Cardiac septum (tissue), 1 donor: ENCODE results near the gene MAPKAPK2. TPM values are rescaled to one million over a fixed set of nuclear protein-coding genes. Genes with fewer than 3 reads are reported as not detected.

Experiments
- total RNA-seq: library from RNA; stranded (reverse); fragmentation: NEBNext Ultra II Directional; extraction: Animal tissue kit (Norgen Biotek cat#: 25700); gene quantifications from one replicate; pipeline ENCODE4 v1.2.1, GENCODE V29; 2021
- donor health status: DM: no; HTN: no; CAD: no.

Gene MAPKAPK2
- total RNA-seq, 1 donor from 2014 or later: 242 TPM

Other genes with a start within 250 kb of the MAPKAPK2 start
- 0.97 TPM for gene IKBKE, start 214.4 kb upstream of the MAPKAPK2 start, total RNA-seq
- 15.5 TPM for gene RASSF5, start 177.4 kb upstream of the MAPKAPK2 start, total RNA-seq
- 27.8 TPM for gene EIF2D, start 72.4 kb upstream of the MAPKAPK2 start, total RNA-seq
- gene DYRK3, start 49.4 kb upstream of the MAPKAPK2 start, total RNA-seq: 11.3 TPM
- gene IL19, start 85.9 kb downstream of the MAPKAPK2 start, total RNA-seq: not detected
- 0.43 TPM for gene IL10, start 87.6 kb downstream of the MAPKAPK2 start, total RNA-seq
- gene IL20, start 180.7 kb downstream of the MAPKAPK2 start, total RNA-seq: not detected
- gene IL24, start 212.5 kb downstream of the MAPKAPK2 start, total RNA-seq: not detected
- gene FCMR, start 237.0 kb downstream of the MAPKAPK2 start, total RNA-seq: 4.4 TPM